Measurements from ENCODE around the gene CPA3.

DNA sequence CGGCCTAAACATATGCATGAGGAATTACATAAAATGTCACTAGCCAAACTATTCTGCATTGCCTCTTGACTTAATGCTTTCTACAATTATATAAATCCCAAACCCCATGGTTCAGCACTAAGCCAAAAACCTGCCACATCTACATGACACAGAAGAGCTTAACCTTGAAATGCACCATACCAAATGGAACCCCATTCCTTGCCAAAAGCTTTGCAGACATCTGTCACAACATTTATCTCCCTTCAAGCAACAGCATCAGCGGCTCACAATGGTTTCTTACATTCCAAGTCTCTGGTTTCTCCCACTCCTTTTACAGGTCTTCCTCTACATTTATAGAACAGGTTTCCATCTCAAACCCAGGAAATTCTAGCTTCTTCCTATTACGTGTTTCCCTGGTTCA lies 67.9 kb downstream of the CPA3 start:
- no peak for TF ChIP-seq CTCF (conservative IDR thresholded peaks at IDR 0.05 in 1 of 2, IDR thresholded peaks at IDR 0.05 in 1 of 2; ENCODE audit: low read depth in 1 of 2, low read length in 2 of 2)
- TF ChIP-seq EZH2 (IDR thresholded peaks at IDR 0.05; ENCODE audit: low read length, missing control alignments) = no peak
